WI38 (cell line): Measurements from ENCODE around the gene MITF.

ENCODE experiments used
- H3K4me3 ChIP-seq: 2 replicates; pipeline ENCODE4 v1.5.1; 2011; ENCODE audit warnings: low read depth, mild to moderate bottlenecking, control low read depth, low read length
- CTCF ChIP-seq: IDR thresholded peaks from 2 replicates; pipeline ENCODE4 v1.5.1; 2012; ENCODE audit warnings: low read depth, mild to moderate bottlenecking, control low read depth, low read length

MITF gene

GRCh38 chr3:69729147-69729919, 9.9 kb upstream of the MITF start:
- TF ChIP-seq CTCF = no peak

GRCh38 chr3:69731080-69731479, 8.2 kb upstream of the MITF start:
- no peak for TF ChIP-seq CTCF
- no peak overlapping the region for H3K4me3 ChIP-seq

More at GRCh38 chr3:69729147-69729919, 9.9 kb upstream of the MITF start:
- no peak overlapping the region for H3K4me3 ChIP-seq

GRCh38 chr3:69735893-69736292, 3.4 kb upstream of the MITF start:
- no peak for TF ChIP-seq CTCF
- no peak overlapping the region for H3K4me3 ChIP-seq

- H3K4me3 ChIP-seq = no peak overlapping the region
- no peak for TF ChIP-seq CTCF
Observed at GRCh38 chr3:69737392-69737791, 1.9 kb upstream of the MITF start.

- peak overlapping the region; percentile 75 for H3K4me3 ChIP-seq
- TF ChIP-seq CTCF = no peak
Observed at GRCh38 chr3:69738315-69738714, 949 bp upstream of the MITF start.

- peak overlapping the region; percentile 75 for H3K4me3 ChIP-seq
- no peak for TF ChIP-seq CTCF
Observed at GRCh38 chr3:69738859-69739203, 433 bp upstream of the MITF start.

- no peak for TF ChIP-seq CTCF
- peak overlapping the region; percentile 75 for H3K4me3 ChIP-seq
Observed at GRCh38 chr3:69740103-69741021, 1.1 kb downstream of the MITF start.
